HG03064 (cell line): Measurements from ENCODE around the gene ELAC1.
A peak's percentile ranks its signal among the peaks of the same experiment; 100 is the strongest.
"Not testable (repeated sequence)": the region's sequence is repeated elsewhere in the genome, so short reads cannot be mapped to it uniquely, and the experiment has no call there.

Source experiments
- ATAC-seq: cut with Tn5 transposase; IDR thresholded peaks from one replicate; pipeline ENCODE4 v1.9.1; 2021; ENCODE audit warnings: low read depth; ENCODE audit not compliant: unreplicated experiment

The ELAC1 gene, protein sequence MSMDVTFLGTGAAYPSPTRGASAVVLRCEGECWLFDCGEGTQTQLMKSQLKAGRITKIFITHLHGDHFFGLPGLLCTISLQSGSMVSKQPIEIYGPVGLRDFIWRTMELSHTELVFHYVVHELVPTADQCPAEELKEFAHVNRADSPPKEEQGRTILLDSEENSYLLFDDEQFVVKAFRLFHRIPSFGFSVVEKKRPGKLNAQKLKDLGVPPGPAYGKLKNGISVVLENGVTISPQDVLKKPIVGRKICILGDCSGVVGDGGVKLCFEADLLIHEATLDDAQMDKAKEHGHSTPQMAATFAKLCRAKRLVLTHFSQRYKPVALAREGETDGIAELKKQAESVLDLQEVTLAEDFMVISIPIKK

DNA sequence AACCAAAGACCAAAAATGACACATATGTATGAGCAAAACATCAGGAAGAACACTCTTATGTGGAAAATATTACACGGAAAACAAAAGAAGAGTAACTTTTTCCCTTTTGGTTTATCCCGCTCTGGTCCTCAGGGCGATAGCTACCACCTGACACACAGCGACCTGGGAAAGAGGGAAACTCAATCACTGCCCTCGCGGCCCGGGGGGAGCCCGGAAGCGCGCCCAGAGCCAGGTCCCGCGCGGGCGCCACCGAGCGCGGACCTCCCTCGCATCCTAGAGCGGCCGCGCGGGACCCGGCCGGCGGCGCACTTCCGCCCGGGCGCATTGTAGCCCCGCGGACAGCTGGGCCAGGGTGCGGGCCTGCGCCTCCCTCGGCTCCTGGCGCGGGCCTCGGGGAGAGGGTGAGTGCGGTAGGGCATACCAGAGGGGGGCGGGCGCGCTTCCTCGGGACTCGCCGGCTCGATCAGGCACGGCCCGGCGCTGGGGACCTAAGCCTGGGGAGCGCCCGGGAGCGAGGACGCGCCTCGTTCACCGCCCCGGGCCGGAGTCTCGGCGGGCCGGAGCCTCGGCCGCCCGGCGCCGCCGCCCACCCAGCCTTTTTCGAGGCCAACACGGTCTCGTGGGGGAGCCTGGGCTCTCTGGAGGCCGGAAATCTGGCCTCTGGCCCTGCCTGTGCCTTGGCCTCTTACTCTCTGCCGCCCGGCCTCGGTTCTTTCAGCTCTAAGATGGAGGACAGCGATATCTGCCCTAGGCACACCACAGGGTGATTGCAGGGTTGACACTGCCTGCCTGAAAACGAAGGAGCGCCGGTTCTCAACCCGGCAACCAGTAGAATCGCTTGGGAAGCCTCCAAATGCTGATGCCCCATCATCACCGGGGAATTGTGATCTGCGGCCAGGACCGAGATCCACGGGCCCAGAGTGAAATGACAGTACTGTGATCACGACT lies at the start of gene ELAC1:
Gene ELAC1, plus strand, starts transcription at position 327 of the 948 bp plus-strand sequence. CDS start 6,365 bp downstream, outside the sequence.
- ATAC-seq, result peak; percentile 95

DNA sequence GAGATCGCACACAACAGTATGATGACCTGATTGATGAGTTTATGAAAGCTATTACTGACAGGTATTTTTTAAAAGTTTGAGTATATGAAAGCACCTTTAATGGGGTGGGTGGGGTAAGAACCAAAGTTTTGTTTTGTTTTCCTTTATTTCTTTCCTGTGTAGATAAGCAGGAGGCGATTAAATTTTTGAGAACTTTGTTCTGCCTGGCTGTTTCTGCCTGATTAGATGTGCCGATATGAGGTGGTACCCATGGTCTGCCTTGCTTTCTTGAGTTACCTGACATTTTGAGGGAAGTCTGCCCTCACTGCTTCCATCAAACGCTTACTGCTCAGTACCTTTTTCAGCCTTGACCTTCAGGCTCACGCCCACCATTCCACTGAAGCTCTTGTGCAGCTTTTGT lies 49.7 kb upstream of the ELAC1 start:
- ATAC-seq, result no peak

DNA sequence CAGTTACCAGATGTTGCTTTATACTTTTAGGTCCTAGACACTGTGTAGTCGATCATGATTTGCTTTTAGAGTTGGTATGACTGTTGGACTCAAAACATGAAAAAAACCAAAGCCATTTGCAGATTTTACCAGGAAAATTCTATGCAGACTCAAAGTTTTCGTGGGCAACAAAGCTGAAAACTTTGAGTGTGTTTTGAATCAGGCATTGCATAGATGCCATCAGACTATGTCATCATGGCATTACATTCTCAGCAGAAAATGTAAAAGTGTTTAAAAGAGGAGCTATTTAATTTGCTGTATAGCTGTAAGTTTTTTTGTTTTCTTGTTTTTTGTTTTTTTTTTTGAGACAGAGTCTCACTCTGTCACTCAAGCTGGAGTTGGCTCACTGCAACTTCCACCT lies 43.5 kb upstream of the ELAC1 start:
- ATAC-seq, result no peak

DNA sequence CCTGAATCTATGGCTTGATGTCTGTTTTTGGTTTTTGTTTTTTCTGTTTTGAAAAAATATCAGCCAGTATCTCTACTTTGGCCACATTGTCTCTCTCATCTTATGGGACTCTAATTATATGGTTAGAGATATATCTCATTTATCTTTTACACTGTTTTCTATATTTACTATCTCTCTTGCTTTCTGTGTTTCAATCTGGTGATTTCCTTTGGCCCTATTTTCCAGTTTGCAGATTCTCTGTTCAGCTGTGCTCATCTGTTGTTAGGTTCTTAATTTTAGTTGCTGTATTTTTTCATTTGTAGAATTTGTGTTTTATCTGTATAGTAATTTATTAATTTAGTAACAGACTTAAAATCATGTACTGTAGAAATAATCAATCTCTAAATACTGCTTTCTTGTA lies 41.3 kb upstream of the ELAC1 start:
- no peak for ATAC-seq

DNA sequence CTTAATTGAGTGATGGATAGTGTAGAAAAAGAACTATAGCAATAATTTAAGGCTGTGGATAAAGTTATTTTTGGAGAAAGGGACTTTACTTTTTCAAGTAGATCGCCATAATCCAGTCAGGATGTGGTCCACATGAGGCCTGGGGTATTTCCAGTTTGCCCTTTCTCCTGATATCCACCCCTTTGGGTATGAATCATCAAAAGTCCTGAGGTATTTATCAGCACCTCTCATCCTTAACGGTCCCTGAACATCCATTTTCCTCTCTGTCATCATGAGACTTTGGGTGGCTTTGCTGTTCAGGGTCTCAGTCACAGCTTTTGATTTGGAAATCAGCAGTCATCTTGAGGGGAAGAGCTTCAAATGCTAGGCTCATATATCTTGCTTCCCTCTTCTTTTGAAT lies 39.3 kb upstream of the ELAC1 start:
- no peak for ATAC-seq

DNA sequence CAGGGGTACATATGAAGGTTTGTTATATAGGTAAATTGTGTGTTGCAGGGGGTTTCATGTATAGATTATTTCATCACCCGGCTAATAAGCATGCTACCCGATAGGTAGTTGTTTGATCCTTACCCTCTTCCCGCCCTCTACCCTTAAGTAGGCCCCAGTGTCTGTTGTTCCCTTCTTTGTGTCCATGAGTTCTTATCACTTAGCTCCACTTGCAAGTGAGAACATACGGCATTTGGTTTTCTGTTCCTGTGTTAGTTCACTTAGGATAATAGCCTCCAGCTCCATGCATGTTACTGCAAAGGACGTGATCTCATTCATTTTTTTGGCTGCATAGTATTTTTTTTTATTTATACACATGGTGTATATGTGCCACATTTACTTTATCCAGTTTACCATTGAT lies 34.2 kb upstream of the ELAC1 start:
- no peak for ATAC-seq

DNA sequence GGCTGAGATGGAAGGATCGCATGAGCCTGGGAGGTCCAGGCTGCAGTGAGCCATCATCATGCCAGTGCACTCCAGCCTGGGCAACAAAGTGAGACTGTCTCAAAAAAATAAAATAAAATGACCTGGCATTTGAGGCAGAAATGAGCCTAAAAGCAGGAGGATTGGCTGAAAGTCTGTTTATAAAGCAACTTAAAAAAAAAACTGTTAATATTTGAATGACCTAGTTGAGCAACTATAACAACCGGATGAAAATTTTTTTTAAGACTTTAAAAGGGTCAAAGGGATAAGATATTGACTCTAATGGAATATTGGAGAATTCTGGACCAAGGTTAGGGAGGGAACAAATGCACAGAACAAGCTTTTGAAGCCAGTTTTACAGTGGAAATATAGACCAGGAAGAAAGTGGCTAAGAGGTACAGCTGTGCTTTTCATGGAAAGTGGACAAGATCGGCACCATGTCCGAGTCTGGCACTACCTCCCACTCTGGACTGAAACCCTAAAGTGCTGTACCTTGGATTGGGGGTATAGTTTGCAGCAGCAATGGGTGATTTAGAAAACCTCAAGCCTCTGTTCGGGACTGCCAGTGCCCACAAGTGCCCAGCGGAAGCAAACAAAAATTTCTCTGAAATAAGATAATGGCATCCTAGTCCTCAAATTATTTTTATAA lies 33.2 kb upstream of the ELAC1 start:
- no peak for ATAC-seq

DNA sequence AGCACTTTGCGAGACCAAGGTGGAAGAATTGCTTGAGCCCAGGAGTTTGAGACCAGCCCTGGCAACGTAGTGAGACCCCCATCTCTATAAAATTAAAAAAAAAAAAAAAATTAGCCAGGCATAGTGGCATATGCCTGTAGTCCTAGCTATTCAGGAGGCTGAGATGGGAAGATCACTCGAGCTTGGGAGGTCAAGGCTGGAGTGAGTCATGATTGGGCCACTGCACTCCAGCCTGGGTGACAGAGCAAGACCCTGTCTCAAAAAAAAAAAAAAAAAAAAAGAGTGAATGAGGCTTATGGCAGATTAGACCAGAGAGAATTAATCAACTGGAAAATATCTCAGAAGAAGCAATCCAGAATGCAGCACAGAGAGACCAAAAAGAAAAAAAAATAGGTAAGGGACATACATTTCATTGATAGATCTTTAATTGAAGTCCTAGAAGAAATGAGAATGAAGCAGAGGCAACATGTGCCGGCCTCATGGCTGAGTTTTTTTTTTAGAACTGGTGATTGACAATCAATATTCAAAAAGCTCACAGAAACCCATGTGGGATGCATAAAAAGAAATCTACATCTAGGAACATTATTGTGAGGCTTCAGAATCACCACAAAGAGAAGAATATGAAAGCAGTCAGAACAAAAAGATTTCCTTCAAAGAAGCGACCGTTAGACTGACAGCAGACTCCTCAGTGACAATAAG lies 32.2 kb upstream of the ELAC1 start:
- no peak for ATAC-seq

DNA sequence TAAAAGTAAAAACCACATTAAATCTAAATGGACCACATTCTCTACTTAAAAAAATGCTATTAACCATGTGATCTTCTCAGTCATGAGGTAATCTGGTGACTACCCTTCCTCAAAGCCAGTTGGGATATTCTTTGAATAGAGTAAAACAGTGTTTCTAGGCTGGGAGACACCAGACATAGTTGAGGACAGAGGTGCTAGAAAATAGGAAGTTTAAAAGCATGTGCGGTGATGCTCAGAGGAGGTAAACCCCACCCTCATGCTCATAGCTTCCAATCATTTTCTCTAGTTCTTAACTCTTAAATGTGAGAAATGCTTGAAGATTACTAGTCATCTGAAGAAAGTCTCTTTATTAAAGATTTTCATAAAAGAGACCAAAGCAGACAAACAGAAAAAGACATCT lies 30.7 kb upstream of the ELAC1 start:
- ATAC-seq, result no peak

DNA sequence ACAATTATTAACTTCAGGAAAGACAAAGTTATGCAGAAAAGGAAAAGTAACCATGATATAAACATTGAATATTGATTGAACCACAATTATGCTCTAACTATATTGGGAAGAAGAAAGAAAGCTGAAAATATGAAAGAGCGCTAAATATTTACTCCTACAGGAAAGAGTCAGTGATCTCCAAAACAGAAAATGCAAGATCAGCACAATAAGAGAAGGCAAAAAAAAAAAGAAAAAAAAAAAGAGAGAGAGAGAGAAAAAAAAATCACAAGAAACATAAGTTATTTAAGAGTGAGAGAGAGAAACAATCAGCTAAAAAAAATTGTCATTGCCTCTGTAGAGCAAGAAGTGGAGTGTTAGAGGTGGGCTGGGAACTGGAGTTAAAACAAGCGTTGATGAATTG lies 28.9 kb upstream of the ELAC1 start:
- ATAC-seq, result no peak

DNA sequence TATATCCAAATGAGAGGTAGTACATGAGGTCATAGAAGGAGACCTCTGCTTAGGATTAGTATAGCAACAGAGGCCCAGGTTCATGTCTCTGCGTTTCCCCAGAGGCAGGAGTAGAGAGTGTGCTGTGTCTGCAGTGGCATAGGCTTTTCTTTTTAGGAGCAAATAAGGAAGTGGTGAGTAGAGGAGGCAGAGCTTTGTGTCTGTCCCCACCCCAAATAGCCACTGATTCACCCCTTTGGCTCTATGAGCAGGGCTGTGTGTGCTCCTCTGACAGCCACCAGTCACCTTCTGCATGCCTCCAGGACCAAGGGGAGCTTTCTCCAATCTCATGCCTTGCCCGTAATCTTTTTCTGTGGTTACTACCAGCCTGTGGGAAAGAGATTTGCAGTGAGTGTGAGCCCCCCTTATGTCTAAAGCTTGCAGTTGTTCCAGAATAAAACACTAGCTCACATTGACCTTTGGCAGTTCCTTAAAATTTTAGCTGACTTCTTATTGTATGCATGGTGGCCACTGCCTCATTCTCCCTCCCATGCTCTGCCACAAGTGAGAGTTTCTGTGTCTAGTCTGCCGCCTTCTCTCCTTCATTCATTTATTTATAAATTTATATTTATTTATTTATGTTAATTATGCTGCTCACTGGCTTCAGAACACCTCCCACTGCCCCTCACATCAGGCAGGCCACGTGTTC lies 23.5 kb upstream of the ELAC1 start:
- ATAC-seq, result no peak

DNA sequence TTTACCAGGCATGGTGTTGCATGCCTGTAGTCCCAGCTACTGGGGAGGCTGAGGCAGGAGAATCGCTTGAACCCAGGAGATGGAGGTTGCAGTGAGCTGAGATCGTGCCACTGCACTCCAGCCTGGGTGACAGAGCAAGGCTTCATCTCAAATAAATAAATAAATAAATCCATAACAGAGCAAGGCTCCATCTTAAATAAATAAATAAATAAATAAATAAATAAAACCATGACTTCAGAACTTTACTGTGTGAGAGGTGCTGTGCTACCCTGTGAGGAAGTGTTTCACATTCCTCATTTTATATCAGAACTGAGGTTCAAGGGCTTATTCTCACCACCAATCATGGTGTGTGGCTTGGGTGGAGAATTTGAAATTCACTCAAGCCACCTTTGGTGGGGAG lies 21.9 kb upstream of the ELAC1 start:
- not testable (repeated sequence) for ATAC-seq

DNA sequence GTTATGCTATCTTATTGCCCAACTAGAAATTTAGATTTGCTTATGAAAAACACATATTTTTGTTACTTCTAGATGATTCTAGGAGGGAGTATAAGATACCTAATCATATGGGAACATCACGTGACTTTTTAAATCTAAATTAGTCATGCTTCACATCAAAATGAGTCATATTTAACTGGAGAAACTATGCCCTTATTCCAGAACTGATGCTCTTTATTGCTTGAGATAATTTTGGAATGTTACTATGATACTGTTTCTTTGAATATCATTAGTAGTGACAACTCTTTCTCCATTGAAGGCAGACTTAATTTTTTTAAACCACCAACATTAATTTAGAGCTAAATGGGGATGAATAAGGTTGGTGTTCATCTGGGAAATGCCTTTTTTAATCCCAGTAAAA lies 19.9 kb upstream of the ELAC1 start:
- ATAC-seq, result no peak

DNA sequence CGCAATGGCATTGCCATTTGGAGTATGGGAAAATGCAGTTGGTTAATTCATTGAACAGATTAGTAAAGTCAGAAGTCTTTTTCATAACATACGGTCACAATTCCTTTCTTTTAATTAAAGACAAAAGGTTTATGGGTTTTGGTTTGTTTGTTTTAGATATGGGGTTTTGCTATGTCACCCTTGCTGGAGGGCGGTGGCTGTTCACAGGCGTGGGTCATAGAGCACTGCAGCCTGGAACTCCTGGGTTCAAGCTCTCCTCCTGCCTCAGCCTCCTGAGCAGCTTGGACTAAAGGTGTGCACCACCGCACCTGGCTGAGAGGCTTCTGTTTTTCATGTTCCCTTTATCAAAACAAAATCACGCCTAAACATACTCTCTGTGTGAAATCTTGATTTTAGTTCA lies 18.7 kb upstream of the ELAC1 start:
- ATAC-seq, result no peak

DNA sequence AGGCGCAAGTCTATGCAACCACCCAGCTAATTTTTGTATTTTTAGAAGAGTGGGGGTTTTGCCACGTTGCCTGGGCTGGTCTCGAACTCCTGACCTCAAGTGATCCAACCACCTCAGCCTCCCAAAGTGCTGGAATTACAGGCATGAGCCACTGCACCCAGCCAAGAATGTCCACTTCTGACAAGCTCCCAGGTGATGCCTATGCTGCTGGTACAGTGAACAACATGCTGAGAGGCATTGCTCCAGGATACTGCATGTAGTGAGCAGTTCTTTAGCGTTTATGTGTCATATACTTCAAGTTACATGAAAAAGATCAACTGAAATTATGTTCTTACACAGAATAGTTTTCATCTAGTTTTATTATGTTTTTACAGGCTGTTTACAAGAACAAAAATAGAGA lies 17.2 kb upstream of the ELAC1 start:
- ATAC-seq, result no peak

DNA sequence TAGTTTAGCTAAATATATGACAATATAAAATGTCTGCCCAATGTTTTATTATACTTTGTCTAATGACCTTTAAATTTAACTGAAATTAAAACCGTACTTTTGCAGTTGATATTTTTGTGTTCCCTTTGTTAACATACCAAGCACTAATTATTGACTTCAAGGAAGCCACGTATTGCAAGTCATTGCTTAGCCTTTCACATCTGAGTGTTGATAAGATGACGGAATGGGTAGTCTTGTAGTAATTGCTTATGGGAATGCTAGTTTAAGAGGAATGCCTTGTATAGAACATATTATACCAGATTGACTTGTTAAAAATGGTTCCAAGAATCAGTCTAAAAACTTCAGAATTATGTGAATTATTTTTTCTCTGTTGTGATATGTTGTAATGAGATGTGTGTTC lies 14.0 kb upstream of the ELAC1 start:
- no peak for ATAC-seq

DNA sequence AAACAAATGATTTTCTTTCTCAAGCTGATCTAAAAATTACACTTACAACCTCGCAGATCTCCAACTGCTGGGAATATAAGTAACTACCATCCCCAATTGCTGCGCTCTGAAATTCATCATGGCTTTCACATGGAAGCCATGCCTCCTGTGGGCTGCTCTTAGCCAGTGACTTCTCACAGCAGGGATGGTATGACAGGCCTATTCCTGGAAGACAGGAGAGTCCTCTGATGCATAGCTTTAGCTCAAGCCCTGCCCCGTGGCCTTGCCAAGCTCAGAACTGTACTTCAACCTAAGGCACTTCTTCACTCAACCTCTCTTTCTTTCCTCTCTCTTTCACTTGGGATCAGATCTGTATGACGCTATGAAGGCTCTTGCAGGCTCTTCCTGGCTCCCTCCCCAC lies 12.6 kb upstream of the ELAC1 start:
- no peak for ATAC-seq

DNA sequence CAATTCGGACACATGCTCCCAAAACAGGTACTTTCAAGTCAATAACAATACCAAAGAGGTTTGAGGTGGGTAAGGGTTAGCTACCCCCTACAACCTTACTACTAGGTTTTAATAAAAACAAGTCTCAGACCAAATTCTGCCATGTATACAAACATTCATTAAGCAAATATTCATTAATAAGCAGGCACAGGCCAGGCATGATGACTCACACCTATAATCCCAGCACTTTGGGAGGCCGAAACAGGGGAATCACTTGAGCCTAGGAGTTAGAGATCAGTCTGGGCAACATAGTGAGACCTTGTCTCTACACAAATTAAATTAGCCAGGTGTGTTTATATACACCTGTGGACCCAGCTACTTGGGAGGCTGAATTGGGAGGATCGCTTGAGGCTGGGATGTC lies 11.7 kb upstream of the ELAC1 start:
- no peak for ATAC-seq

DNA sequence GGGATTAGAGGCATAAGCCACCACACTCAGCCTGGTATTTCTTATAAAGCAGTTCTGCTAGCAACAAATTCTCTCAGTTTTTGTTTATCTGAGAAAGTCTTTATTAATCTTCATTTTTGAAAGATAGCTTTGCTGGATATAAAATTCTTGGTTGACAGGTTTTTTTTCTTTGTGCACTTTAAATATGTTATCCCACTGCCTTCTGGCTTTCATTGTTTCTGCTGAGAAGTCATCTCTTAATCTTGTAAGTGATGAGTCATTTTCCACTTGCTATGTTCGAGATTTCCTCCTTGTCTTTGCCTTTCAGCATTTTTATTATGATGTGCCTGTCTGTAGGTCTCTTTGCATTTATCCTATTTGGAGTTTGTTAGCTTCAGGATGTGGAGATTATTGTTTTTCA lies 5.9 kb upstream of the ELAC1 start:
- ATAC-seq, result no peak

DNA sequence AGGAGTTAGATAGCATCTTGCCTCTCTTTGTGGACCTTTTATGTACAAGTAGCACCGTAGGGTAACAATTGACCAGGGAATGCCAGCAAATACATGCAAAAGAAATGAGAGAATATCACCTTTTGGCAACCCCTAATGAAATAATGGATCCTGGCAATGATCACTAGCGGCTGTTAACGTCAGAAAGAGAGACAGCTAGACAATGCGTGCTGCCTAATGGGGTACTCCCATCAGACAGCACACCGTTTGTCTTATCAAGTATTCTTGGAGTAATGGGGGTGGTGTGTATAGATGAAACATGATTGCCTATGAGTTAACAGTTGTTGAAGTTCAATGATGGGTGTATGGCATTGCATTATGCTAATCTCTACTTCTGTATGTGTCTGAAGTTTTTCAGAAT lies 1.6 kb downstream of the ELAC1 start:
- ATAC-seq, result no peak
